ENCODE data around the gene TMEM204. TPM values are rescaled to one million over a fixed set of nuclear protein-coding genes. Genes with fewer than 3 reads are reported as not detected.

The TMEM204 gene
- total and polyA plus RNA-seq, 8 donors, result 2.4 to 9.8 (median 5.0) TPM

GRCh38 chr16:1567988-1568387 lies 34.5 kb downstream of the TMEM204 start:
- Histone ChIP-seq H3K36me3 (peaks cover 0 to 11% (median 0%) of the 10 kb centered on the region in 3 donors), H3K9me3 (no peaks in the 10 kb centered on the region), H3K4me3 (no peak overlapping the region), H3K4me1 (no peaks in the 10 kb centered on the region), H3K27ac (no peak overlapping the region), H3K27me3 (no peaks in the 10 kb centered on the region)
- TF ChIP-seq CTCF (IDR thresholded peaks at IDR 0.05), result no peak
- no peak for ATAC-seq
- FAIRE-seq, result no peak
- intact Hi-C loops (cut with DNase I), result no loop called here
- no peak for DNase-seq
- 93% methylated on average over 12 to 13 of the region's 13 CpGs for WGBS, 2 donors

- ATAC-seq, result no peak
- no peak for TF ChIP-seq CTCF (IDR thresholded peaks at IDR 0.05)
- WGBS, 2 donors, result 83 to 88% methylated on average over 7 of the region's 7 CpGs
Measured at GRCh38 chr16:1571012-1571671, 37.7 kb downstream of the TMEM204 start.

GRCh38 chr16:1572673-1573072 lies 39.2 kb downstream of the TMEM204 start:
- no peak overlapping the region for H3K4me3 ChIP-seq
- peaks cover 0 to 6% (median 0%) of the 10 kb centered on the region in 3 donors for H3K36me3 ChIP-seq
- no peak for FAIRE-seq
- 87 to 90% methylated on average over 7 of the region's 7 CpGs for WGBS, 2 donors
- H3K27ac ChIP-seq, result no peak overlapping the region
- H3K9me3 ChIP-seq, result no peaks in the 10 kb centered on the region
- no peak for ATAC-seq
- H3K4me1 ChIP-seq, result no peaks in the 10 kb centered on the region
- H3K27me3 ChIP-seq, result no peaks in the 10 kb centered on the region
- TF ChIP-seq CTCF (IDR thresholded peaks at IDR 0.05), result no peak
- DNase-seq, result no peak
- intact Hi-C loops (cut with DNase I), result no loop called here

More at GRCh38 chr16:1571012-1571671, 37.7 kb downstream of the TMEM204 start:
- Histone ChIP-seq H3K9me3 (no peaks in the 10 kb centered on the region), H3K27ac (no peak overlapping the region), H3K36me3 (peaks cover 0 to 6% (median 0%) of the 10 kb centered on the region in 3 donors), H3K4me1 (no peaks in the 10 kb centered on the region), H3K27me3 (no peaks in the 10 kb centered on the region), H3K4me3 (no peak overlapping the region)
- intact Hi-C loops (cut with DNase I), result no loop called here
- DNase-seq (no peak), FAIRE-seq (no peak)

GRCh38 chr16:1573301-1573700 lies 39.8 kb downstream of the TMEM204 start:
- H3K36me3 ChIP-seq, result peaks cover 0 to 6% (median 0%) of the 10 kb centered on the region in 3 donors
- H3K27me3 ChIP-seq, result no peaks in the 10 kb centered on the region
- no peak for TF ChIP-seq CTCF (IDR thresholded peaks at IDR 0.05)
- H3K4me1 ChIP-seq, result no peaks in the 10 kb centered on the region
- ATAC-seq, result no peak
- no peaks in the 10 kb centered on the region for H3K9me3 ChIP-seq
- no peak overlapping the region for H3K4me3 ChIP-seq
- intact Hi-C loops (cut with DNase I), result no loop called here
- 84 to 85% methylated on average over 5 of the region's 5 CpGs for WGBS, 2 donors
- no peak for FAIRE-seq
- no peak overlapping the region for H3K27ac ChIP-seq
- DNase-seq, result no peak

GRCh38 chr16:1575578-1575977 lies 42.1 kb downstream of the TMEM204 start:
- no peaks in the 10 kb centered on the region for H3K9me3 ChIP-seq
- intact Hi-C loops (cut with DNase I), result no loop called here
- no peak overlapping the region for H3K4me3 ChIP-seq
- DNase-seq (no peak), ATAC-seq (no peak), FAIRE-seq (no peak)
- H3K27me3 ChIP-seq, result no peaks in the 10 kb centered on the region
- H3K36me3 ChIP-seq, result peaks cover 0 to 6% (median 0%) of the 10 kb centered on the region in 3 donors
- no peak for TF ChIP-seq CTCF (IDR thresholded peaks at IDR 0.05)
- H3K27ac ChIP-seq, result no peak overlapping the region
- no peaks in the 10 kb centered on the region for H3K4me1 ChIP-seq

Data from pancreas (tissue), 10 donors.